Mucosa of rectum (tissue), 2 donors: Measurements from ENCODE around the gene MT1H.
A peak's percentile ranks its signal among the peaks of the same experiment; 100 is the strongest.

Source experiments
- H3K27ac ChIP-seq, 2 donors: one replicate each; pipeline ENCODE4 v1.7.0; 2013; ENCODE audit warnings: inconsistent platforms in 2 of 2, low read depth in 2 of 2, low read length in 2 of 2
- H3K27me3 ChIP-seq, 2 donors: one replicate each; pipeline ENCODE4 v1.7.0; 2013; ENCODE audit warnings: low read length in 2 of 2; ENCODE audit not compliant: control insufficient read depth in 2 of 2, insufficient read depth in 2 of 2
- H3K36me3 ChIP-seq, 2 donors: one replicate each; pipeline ENCODE4 v1.7.0; 2013; ENCODE audit warnings: low read length in 2 of 2; ENCODE audit not compliant: control insufficient read depth in 2 of 2, insufficient read depth in 2 of 2
- H3K4me1 ChIP-seq, 2 donors: one replicate each; pipeline ENCODE4 v1.7.0; 2013; ENCODE audit warnings: low read length in 2 of 2, mild to moderate bottlenecking in 1 of 2; ENCODE audit not compliant: control insufficient read depth in 2 of 2, insufficient read depth in 2 of 2
- H3K4me3 ChIP-seq, 2 donors: one replicate each; pipeline ENCODE4 v1.7.0; 2013; ENCODE audit warnings: low read length in 2 of 2
- H3K9ac ChIP-seq, 2 donors: one replicate each; pipeline ENCODE4 v1.7.0; 2013; ENCODE audit warnings: low read length in 2 of 2, low read depth in 1 of 2, mild to moderate bottlenecking in 1 of 2
- H3K9me3 ChIP-seq, 2 donors: one replicate each; pipeline ENCODE4 v1.7.0; 2013; ENCODE audit warnings: low read length in 2 of 2; ENCODE audit not compliant: control insufficient read depth in 2 of 2
- donor health status: healthy.
- donor health status: Normal muscosa, but diverticular disease.

MT1H gene

DNA sequence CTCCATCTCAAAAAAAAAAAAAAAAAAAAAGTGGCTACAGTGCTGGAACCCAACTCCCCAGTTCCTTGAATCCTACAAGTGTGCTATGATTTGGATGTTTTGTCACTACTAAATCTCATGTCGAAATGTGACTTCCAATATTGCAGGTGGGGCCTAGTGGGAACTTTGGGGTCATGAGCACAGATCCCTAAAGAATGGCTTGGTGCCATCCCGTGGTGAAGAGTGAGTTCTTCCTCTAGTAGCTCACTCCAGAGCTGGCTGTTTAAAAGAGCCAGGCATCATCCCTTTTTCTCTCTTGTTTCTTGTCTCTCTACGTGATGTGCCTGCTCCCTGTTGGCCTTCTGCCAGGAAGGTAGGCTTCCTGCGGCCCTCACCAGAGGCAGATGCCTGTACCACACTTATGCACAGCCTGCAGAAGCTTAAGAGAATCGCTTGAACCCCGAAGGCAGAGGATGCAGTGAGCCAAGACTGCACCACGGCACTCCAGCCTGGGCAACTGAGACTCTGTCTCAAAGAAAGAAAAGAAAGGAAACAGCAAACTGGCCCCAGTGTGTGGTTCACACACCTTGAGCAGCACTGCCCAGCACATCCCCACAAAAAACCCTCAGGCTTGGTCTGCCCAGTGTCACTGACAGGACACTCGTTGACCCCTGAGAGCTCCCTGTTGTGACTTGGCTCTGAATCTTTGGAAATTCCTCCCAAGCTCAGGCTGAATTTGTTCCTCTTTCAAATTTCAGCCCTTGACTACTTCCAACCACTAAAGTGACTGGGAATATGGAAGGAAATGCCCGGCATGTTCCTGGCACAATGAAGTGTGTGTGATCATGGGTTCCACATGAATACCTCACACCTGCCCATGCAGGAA, 40.9 kb upstream of the MT1H start:
- Histone ChIP-seq H3K4me3 (no peak overlapping the region), H3K27ac (no peak overlapping the region), H3K9me3 (no peaks in the 10 kb centered on the region), H3K9ac (no peak overlapping the region), H3K36me3 (no peaks in the 10 kb centered on the region), H3K4me1 (peaks cover 5 to 28% of the 10 kb centered on the region in 2 donors), H3K27me3 (peaks cover 7% of the 10 kb centered on the region in 2 donors)

DNA sequence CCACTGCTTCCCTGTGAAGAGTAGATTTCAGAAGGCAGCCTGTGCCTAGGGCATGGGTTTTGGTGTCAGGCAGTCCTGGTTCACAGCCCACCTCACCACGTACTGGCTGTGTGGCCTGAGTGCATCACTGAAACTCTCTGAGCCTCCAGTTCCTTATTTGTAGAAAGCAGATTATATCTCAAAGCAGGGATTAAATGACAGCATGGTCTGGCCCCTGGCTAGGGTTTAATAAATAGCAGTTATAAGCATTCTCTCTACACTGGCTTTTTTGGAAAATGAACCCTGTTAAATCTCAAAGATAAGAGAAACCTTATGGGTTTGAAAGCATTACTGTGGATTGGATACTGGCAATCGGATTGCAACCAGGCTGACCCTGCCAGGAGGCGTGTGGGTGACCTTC, 40.1 kb upstream of the MT1H start:
- Histone ChIP-seq H3K4me3 (no peak overlapping the region), H3K4me1 (peaks cover 5 to 28% of the 10 kb centered on the region in 2 donors), H3K9me3 (no peaks in the 10 kb centered on the region), H3K27me3 (peaks cover 7 to 9% of the 10 kb centered on the region in 2 donors), H3K27ac (no peak overlapping the region), H3K9ac (no peak overlapping the region), H3K36me3 (no peaks in the 10 kb centered on the region)

DNA sequence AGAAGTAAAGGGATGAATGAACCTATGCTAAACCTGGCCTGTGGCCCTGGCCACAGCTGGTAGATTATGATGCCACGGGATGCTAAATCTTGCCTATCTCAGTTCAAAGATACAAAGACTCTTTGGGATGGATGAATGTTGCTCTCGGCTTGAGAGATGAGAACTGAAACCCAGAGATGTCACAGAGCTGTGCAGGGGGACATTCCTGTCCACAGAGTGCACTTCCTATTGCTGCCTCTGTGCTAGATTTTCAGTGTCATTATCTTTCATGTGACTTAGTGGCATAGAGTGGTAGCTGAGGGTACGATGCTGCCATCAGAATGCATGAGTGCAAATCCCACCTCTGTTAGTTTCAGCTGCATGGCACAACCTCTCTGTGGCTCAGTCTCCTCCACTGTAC, 39.5 kb upstream of the MT1H start:
- Histone ChIP-seq H3K9me3 (no peaks in the 10 kb centered on the region), H3K36me3 (no peaks in the 10 kb centered on the region), H3K27me3 (peaks cover 11 to 15% of the 10 kb centered on the region in 2 donors), H3K27ac (no peak overlapping the region), H3K4me3 (no peak overlapping the region), H3K9ac (no peak overlapping the region), H3K4me1 (peaks cover 5 to 24% of the 10 kb centered on the region in 2 donors)

DNA sequence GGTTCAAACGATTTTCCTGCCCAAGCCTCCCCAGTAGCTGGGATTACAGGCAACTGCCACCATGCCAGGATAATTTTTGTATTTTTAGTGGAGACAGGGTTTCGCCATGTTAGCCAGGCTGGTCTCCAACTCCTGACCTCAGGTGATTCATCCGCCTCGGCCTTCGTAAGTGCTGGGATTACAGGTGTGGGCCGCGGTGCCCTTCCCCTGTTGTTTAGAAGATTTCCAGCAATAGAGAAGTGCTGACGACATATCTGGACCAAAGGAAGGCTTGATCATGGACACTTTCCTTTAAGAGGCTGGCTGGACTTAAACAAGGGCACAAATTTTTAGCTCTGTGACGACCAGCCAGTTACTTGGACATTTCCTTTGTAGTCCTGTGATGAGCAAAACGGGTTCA, 38.4 kb upstream of the MT1H start:
- peaks cover 5 to 16% of the 10 kb centered on the region in 2 donors for H3K4me1 ChIP-seq
- peaks cover 14 to 25% of the 10 kb centered on the region in 2 donors for H3K27me3 ChIP-seq
- H3K9ac ChIP-seq, result no peak overlapping the region

DNA sequence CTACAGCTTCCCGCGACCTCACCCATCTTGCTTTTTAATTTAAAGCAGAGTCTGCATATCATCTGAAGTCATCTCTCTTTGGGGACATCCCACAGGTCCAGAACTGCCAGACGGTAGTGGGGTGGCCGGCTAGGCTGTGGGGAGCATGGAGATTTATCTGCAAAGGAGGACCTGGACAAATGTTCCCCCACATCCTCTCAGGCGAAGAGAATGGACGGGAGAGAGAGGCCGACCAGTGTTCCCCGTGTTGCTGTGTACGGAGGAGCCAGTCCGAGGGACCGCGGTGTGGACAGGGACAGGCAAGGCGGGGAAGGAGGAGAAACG, 37.8 kb upstream of the MT1H start:
- Histone ChIP-seq H3K4me1 (peaks cover 3 to 11% of the 10 kb centered on the region in 2 donors), H3K9ac (peak overlapping the region; percentile 83 to 86), H3K4me3 (peak overlapping the region; percentile 75 to 79), H3K27ac (peak overlapping the region; percentile 74 to 80), H3K36me3 (no peaks in the 10 kb centered on the region), H3K9me3 (no peaks in the 10 kb centered on the region), H3K27me3 (peaks cover 14 to 26% of the 10 kb centered on the region in 2 donors)

More for the DNA sequence above, 38.4 kb upstream of the MT1H start:
- H3K9me3 ChIP-seq, result no peaks in the 10 kb centered on the region
- no peak overlapping the region for H3K4me3 ChIP-seq
- no peaks in the 10 kb centered on the region for H3K36me3 ChIP-seq
- H3K27ac ChIP-seq, result no peak overlapping the region

DNA sequence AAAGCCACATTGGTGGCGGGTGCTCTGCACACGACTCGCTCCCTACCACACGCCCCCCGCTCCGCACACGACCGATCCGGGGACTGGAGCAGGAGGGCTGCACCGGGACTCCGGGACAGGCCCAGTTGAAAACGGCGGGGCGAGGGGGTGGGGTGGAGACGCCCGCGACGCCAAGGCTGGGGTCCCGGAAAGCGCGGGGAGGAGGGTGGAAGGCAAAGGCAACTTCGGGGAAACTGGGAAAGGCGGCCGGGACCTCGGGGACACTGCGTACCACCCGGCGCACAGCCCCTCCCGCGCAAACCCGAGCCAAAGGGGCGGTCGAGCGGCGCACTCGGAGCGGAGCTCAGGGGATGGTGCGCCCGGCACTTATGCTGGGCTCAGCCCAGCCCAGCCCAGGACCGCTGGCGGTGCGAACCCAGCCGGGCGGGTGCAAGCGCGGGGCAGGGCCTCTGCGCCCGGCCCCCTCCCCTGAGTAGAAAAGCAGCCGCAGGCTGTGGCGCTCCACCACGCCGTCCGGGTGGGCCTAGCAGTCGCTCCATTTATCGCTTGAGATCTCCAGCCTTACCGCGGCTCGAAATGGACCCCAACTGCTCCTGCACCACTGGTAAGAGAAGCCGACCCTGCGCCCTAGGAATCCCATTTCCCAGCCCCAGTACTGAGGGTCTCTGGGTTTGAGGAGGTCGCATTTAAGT, 37.3 kb upstream of the MT1H start, which contains the start of gene MT1M:
TSS of gene MT1M (plus strand) at position 504 of the 692 bp plus-strand sequence. CDS start at position 577, 73 bp downstream.
- H3K36me3 ChIP-seq, result no peaks in the 10 kb centered on the region
- H3K4me1 ChIP-seq, result peaks cover 3 to 7% of the 10 kb centered on the region in 2 donors
- peak within 1 kb of the TSS; percentile 74 to 80 for H3K27ac ChIP-seq
- H3K27me3 ChIP-seq, result peaks cover 18 to 28% of the 10 kb centered on the region in 2 donors
- H3K4me3 ChIP-seq, result peak within 1 kb of the TSS; percentile 75 to 79
- H3K9ac ChIP-seq, result peak within 1 kb of the TSS; percentile 83 to 86
- no peaks in the 10 kb centered on the region for H3K9me3 ChIP-seq

DNA sequence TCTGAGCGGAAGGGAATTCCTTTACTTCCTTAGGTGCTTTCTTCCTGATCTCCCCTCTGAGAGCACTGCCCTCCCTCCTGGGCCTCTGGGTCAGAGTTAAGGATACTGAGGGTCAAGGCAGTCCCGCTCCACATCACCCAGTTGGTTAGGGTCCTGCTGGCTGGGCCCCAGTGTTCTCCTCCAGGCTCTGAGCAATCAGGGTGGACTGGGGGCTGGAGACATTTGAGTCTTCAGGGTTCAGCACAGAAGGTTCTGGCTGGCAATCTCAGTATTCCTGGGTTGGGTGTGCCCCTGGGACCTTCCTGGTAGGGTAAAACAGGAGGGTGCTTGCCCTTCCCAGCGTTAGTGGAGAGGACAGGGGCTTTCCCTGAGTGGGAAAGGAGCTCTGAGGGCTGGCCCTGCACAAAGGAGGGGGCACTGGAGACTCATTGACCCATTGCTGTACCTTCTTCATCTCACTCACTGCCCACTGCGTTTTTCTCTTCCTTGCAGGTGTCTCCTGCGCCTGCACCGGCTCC, 36.7 kb upstream of the MT1H start:
- H3K27ac ChIP-seq, result peak overlapping the region; percentile 74 to 80
- H3K9ac ChIP-seq, result peak overlapping the region; percentile 83 to 86
- H3K9me3 ChIP-seq, result no peaks in the 10 kb centered on the region
- H3K4me1 ChIP-seq, result peaks cover 5 to 9% of the 10 kb centered on the region in 2 donors
- H3K4me3 ChIP-seq, result peak overlapping the region; percentile 75 to 79
- peaks cover 24 to 33% of the 10 kb centered on the region in 2 donors for H3K27me3 ChIP-seq
- no peaks in the 10 kb centered on the region for H3K36me3 ChIP-seq

DNA sequence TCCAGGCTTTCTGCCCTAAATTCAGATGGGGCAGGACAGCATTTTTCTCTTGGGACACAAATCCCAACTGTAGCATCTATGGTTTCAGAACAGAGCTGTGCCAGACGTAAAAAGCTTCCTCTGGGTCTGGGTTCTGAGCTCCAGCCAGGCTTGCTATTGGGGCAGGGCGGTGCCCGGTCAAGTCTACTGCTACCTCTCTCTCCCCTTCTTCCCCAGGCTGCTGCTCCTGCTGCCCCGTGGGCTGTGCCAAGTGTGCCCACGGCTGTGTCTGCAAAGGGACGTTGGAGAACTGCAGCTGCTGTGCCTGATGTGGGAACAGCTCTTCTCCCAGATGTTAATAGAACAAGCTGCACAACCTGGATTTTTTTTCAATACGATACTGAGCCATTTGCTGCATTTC, 36.1 kb upstream of the MT1H start:
- peaks cover 26 to 35% of the 10 kb centered on the region in 2 donors for H3K27me3 ChIP-seq
- peaks cover 10 to 13% of the 10 kb centered on the region in 2 donors for H3K4me1 ChIP-seq
- peak overlapping the region in 1 of 2 donors; percentile 86 for H3K9ac ChIP-seq
- H3K4me3 ChIP-seq, result peak overlapping the region; percentile 75 to 79
- H3K36me3 ChIP-seq, result no peaks in the 10 kb centered on the region
- no peaks in the 10 kb centered on the region for H3K9me3 ChIP-seq
- H3K27ac ChIP-seq, result no peak overlapping the region

DNA sequence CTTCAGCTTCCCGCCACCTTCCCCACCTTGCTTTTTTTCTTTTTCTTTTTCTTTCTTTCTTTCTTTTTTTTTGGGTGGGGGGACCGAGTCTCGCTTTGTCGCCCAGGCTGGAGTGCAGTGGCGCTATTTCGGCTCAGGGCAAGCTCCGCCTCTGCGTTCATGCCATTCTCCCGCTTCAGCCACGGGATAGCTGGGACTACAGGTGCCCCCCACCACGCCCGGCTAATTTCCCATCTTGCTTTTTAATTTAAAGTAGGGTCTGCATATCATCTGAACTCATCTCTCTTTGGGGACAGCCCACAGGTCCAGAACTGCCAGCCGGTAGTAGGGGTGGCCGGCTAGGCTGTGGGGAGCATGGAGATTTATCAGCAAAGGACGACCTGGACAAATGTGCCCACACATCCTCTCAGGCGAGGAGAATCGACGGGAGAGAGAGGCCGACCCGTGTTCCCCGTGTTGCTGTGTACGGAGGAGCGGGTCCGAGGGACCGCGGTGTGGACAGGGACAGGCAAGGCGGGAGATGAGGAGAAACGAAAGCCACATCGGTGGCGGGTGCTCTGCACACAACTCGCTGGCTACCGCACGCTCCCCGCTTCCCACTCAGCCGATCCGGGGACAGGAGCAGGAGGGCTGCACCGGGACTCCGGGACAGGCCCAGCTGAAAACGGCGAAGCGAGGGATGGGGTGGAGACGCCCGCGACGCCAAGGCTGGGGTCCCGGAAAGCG, 34.7 kb upstream of the MT1H start:
- H3K9me3 ChIP-seq, result no peaks in the 10 kb centered on the region
- peak overlapping the region in 1 of 2 donors; percentile 26 for H3K4me3 ChIP-seq
- peaks cover 16 to 18% of the 10 kb centered on the region in 2 donors for H3K4me1 ChIP-seq
- H3K27me3 ChIP-seq, result peaks cover 29 to 35% of the 10 kb centered on the region in 2 donors
- H3K27ac ChIP-seq, result no peak overlapping the region
- no peak overlapping the region for H3K9ac ChIP-seq
- no peaks in the 10 kb centered on the region for H3K36me3 ChIP-seq
